NCI-H82 (cell line): Measurements from ENCODE around the gene GBA2.

ENCODE experiments used
- DNase-seq: peaks from one replicate; lab custom pipeline; 2025; lab: John Stamatoyannopoulos, UW

Gene GBA2

DNA sequence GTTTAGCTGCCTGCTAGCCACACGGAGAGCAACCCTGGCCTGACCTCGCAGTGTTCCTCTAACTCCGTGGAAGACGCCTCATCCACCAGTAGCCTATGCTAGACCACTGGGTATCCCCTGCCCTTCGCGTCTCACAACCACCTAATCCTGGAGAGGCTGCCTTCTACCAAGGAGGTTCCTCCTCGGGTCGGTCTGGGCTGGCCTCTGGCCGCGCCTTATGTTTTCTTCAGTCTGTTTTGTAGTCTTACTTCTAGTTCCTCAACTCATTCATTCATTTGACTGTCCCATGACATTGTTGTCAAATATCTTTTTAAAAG, 57.7 kb downstream of the GBA2 start:
- peak; percentile 64 for DNase-seq

DNA sequence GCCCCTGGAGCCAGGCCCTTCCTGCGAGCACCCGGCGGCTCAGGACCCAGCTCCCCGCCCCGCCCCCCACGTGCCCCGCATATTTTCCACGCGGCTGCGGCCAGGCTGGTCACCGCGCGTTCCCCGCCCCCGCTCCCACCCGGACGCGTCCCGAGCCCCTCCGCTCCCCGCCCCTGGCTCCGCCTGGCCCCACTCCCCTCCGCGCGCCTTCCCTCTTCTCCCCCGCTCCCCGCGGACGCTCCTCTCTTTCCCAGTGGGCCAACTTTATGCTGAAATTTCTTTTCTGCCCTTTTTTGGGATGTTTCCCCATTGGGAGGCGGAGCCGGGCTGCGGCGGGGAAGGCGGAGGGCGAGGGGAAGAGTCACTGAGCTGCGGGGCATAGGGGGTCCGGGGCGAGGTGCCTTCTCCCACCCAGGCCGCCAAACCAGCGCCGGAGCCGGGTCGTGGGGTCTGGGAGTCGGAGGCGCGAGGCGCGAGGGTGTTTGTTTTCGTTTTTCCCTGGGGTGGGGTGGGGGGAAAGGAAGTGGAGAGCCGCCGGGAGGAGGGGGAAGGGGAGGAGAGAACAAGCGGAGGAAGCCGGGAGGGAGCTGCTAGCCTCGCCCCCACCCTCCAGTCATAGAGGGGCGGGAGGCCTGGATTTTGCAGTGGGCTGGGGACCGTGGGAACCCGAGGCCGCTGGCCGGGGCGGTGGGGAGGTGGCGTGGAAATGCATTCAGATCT, 58.3 kb downstream of the GBA2 start:
- DNase-seq: peak; percentile 68

GRCh38 chr9:35690294-35690613, 58.8 kb downstream of the GBA2 start:
- peak; percentile 47 for DNase-seq

GRCh38 chr9:35689542-35690293, 59.3 kb downstream of the GBA2 start, which contains the start of gene TPM2:
TPM2 (minus strand) TSS chr9:35689925; CDS start chr9:35689817, 108 bp downstream.
- DNase-seq: peak; percentile 41

DNA sequence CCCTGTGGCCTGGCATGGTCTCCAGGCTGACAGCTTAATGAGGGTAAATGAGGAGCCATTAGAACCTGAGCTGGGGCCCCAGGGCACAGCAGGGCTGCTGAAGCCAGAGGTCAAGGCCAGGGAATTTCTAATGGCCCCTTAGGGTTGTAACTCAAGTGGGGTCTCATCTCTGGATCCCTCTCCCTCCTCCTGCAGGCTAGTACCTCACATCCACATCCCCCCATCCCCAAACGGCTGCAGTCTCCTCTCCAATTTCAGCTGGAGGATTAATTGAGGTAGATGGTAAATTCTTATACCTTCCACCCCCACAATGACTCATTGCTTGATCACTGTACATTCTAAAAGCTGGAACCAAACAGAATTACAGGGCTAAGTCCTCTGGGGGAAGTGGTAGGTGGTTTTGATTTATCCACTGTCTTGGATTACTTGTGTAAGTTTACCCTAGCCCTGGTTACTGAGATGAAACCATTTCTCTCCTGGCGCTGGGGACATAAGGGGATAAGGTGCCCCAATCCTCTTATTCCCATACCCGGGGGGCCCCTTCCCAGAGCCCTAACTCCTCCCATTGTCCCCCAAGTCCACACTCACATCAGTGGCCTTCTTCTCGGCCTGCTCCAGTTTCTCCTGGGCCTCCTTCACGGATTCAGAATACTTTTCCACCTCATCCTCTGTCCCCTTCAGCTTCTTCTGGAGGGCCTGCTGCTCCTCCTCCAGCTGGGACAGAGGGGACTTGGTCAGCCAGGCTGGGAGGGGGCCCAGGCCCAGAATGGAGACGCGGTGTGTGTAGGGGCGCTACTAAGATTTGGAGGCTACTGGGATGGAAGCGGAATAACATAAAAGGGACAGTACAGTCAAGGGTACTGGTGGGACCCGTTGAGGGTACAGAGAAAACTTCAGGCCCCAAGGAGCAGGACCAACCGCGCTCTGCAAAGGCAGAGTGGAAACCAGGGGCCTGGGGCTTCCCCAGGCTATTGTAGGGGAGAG, 60.2 kb downstream of the GBA2 start:
- DNase-seq: peak; percentile 32

- no peak for DNase-seq
Measured at GRCh38 chr9:35687972-35688557, 61.0 kb downstream of the GBA2 start.

DNA sequence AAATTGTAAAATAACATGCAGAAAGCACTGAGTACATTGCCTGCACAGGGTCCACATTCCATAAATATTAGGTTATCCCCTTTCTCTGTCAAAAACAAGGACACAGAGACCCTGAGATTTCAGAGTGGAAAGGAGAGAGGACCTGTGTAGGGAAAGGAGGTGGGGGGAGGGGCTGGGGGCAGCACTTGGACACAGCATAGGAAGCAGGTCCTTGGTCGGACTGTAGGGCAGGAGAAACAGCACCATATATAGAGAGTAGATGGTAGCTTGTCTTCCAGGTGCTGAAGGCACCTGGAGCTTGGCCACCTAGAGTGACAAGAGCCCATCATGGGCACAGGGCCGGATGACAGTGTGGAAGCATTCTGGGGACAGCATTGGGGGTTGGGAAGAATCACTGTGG, 61.7 kb downstream of the GBA2 start:
- DNase-seq: no peak
